Right ventricle myocardium superior (tissue), 1 donor: Measurements from ENCODE around the gene SYCE3. TPM values are rescaled to one million over a fixed set of nuclear protein-coding genes. Genes with fewer than 3 reads are reported as not detected.

Experiments
- ATAC-seq: fragments of 200-7000 bp; cut with Tn5 transposase; one replicate; pipeline ENCODE4 v1.9.1; 2020; ENCODE audit warnings: mild to moderate bottlenecking; ENCODE audit not compliant: poor library complexity
- DNase-seq: peaks from one replicate; pipeline ENCODE4 v3.0.0-alpha.2; 2020
- intact Hi-C: fragments of 100-400 bp; cut with DNase I; formaldehyde crosslinking; loops from one replicate; pipeline ENCODE4 v1.11.2; 2022
- total RNA-seq: library from RNA; stranded (reverse); fragmentation: NEBNext Ultra II Directional; extraction: Animal tissue kit (Norgen Biotek cat#: 25700); gene quantifications from one replicate; pipeline ENCODE4 v1.2.1, GENCODE V29; 2021
- donor health status: DM: no; HTN: yes; CAD: no; lungs with severe emphysema.

Gene SYCE3
- total RNA-seq, 1 donor from 2014 or later = not detected

- DNase-seq = peak; percentile 37
- ATAC-seq = no peak
- intact Hi-C loops = loop anchor here (5.0 kb wide), 1 partner anchor 43 kb away; no protein-coding TSS in a partner anchor
Observed at GRCh38 chr22:50578776-50579310, 16.1 kb upstream of the SYCE3 start.

GRCh38 chr22:50577987-50578775, 15.5 kb upstream of the SYCE3 start, which contains the start of gene CPT1B:
TSS of gene CPT1B (minus strand) at chr22:50578427. CDS start at chr22:50577915, 512 bp downstream.
- intact Hi-C loops = loop anchor here (5.0 kb wide), 1 partner anchor 44 kb away; no protein-coding TSS in a partner anchor
- peak; percentile 36 for ATAC-seq
- peak; percentile 77 for DNase-seq

- DNase-seq (no peak), ATAC-seq (no peak)
- intact Hi-C loops = loop anchor here (5.0 kb wide), 1 partner anchor 45 kb away; no protein-coding TSS in a partner anchor
Observed at GRCh38 chr22:50577697-50577986, 14.9 kb upstream of the SYCE3 start.

- DNase-seq (peak; percentile 41), ATAC-seq (no peak)
- intact Hi-C loops = loop anchor here (5.0 kb wide), 1 partner anchor 45 kb away; no protein-coding TSS in a partner anchor
Observed at GRCh38 chr22:50576806-50577696, 14.3 kb upstream of the SYCE3 start.

GRCh38 chr22:50576070-50576469, 13.4 kb upstream of the SYCE3 start:
- intact Hi-C loops = loop anchor here (5.0 kb wide), 1 partner anchor 46 kb away; no protein-coding TSS in a partner anchor
- DNase-seq (peak; percentile 37), ATAC-seq (peak; percentile 6)

GRCh38 chr22:50575426-50575941, 12.8 kb upstream of the SYCE3 start:
- DNase-seq (peak; percentile 24), ATAC-seq (no peak)
- intact Hi-C loops = loop anchor here (5.0 kb wide), 1 partner anchor 47 kb away; no protein-coding TSS in a partner anchor

GRCh38 chr22:50574383-50574755, 11.7 kb upstream of the SYCE3 start:
- ATAC-seq (no peak), DNase-seq (peak; percentile 35)
- intact Hi-C loops = no loop called here

GRCh38 chr22:50573491-50574382, 11.0 kb upstream of the SYCE3 start:
- DNase-seq (peak; percentile 26), ATAC-seq (no peak)
- intact Hi-C loops = no loop called here

GRCh38 chr22:50572965-50573364, 10.2 kb upstream of the SYCE3 start:
- peak; percentile 27 for DNase-seq
- ATAC-seq = no peak
- intact Hi-C loops = no loop called here

GRCh38 chr22:50571264-50572175, 8.8 kb upstream of the SYCE3 start:
- DNase-seq (no peak), ATAC-seq (peak; percentile 38)
- intact Hi-C loops = no loop called here

GRCh38 chr22:50570861-50571260, 8.1 kb upstream of the SYCE3 start:
- no peak for DNase-seq
- ATAC-seq = no peak

GRCh38 chr22:50569896-50570535, 7.3 kb upstream of the SYCE3 start:
- ATAC-seq (no peak), DNase-seq (no peak)
- intact Hi-C loops = no loop called here

More at GRCh38 chr22:50570861-50571260, 8.1 kb upstream of the SYCE3 start:
- intact Hi-C loops = no loop called here

GRCh38 chr22:50569041-50569459, 6.3 kb upstream of the SYCE3 start:
- intact Hi-C loops = no loop called here
- DNase-seq (no peak), ATAC-seq (no peak)

- no peak for ATAC-seq
- no peak for DNase-seq
- intact Hi-C loops = no loop called here
Observed at GRCh38 chr22:50568626-50569025, 5.9 kb upstream of the SYCE3 start.

GRCh38 chr22:50567721-50568252, 5.1 kb upstream of the SYCE3 start:
- no peak for ATAC-seq
- intact Hi-C loops = no loop called here
- no peak for DNase-seq

- intact Hi-C loops = no loop called here
- ATAC-seq (no peak), DNase-seq (no peak)
Observed at GRCh38 chr22:50564289-50564688, 1.6 kb upstream of the SYCE3 start.
